Pancreas (tissue), 10 donors: Measurements from ENCODE around the gene CYP2A13. TPM values are rescaled to one million over a fixed set of nuclear protein-coding genes. Genes with fewer than 3 reads are reported as not detected.
"Not testable (repeated sequence)": the region's sequence is repeated elsewhere in the genome, so short reads cannot be mapped to it uniquely, and the experiment has no call there.

ENCODE experiments used
- ATAC-seq, 4 donors: fragments of 200-7000 bp; cut with Tn5 transposase; one replicate each; pipeline versions ENCODE4 v1.8.0 to v1.9.1; 2020; ENCODE audit warnings: mild to moderate bottlenecking in 4 of 4, moderate library complexity in 4 of 4
- DNase-seq, 6 donors: peaks; one replicate each; pipeline ENCODE4 v3.0.0-alpha.2; 2020
- FAIRE-seq: peaks from 2 replicates; lab custom pipeline; 2012; peaks lifted over from hg19 to GRCh38; lab: Jason Lieb, UNC
- H3K27ac ChIP-seq, 4 donors: fragments of 200-600 bp; sonication (generic); 1 replicate in 3 of 4; 2 replicates in 1 of 4; pipeline versions ENCODE4 v1.5.0 to v1.8.0; 2020
- H3K27me3 ChIP-seq, 4 donors: fragments of 200-600 bp; one replicate each; pipeline ENCODE4 v1.8.0; 2021
- H3K36me3 ChIP-seq, 3 donors: fragments of 200-600 bp; sonication (generic) in 1 of 3; one replicate each; pipeline versions ENCODE4 v1.5.0 to v1.8.0; 2020 to 2021
- H3K4me1 ChIP-seq, 3 donors: fragments of 200-600 bp; one replicate each; pipeline ENCODE4 v1.8.0; 2021
- H3K4me3 ChIP-seq, 4 donors: fragments of 200-600 bp; sonication (generic) in 2 of 4; one replicate each; pipeline versions ENCODE4 v1.5.0 to v1.8.0; 2020 to 2021
- H3K9me3 ChIP-seq, 4 donors: fragments of 200-600 bp; one replicate each; pipeline ENCODE4 v1.8.0; 2021
- CTCF ChIP-seq, 4 donors: fragments of 200-600 bp; sonication (generic) in 3 of 4; IDR thresholded peaks; one replicate each; pipeline versions ENCODE4 v1.5.0 to v1.8.0; 2021; ENCODE audit warnings: antibody characterized with exemption in 4 of 4
- WGBS, 2 donors: extraction: QIAGEN DNeasy Blood & Tissue Kit; methylation state at CpG; one replicate each; pipeline ENCODE4 v1.1.7; 2013; 5-methylcytosine and 5-hydroxymethylcytosine counted together
- intact Hi-C, 3 donors: fragments of 100-400 bp; cut with DNase I; formaldehyde crosslinking; loops; one replicate each; pipeline versions ENCODE4 v1.11.1 to v1.14.2; 2022
- polyA plus RNA-seq, 2 donors: library from polyadenylated mRNA; stranded (reverse); fragments of 200-250 nt; gene quantifications; one replicate each; pipeline ENCODE4 v1.2.3, GENCODE V29; 2013
- total RNA-seq, 6 donors: library from RNA; stranded (reverse); fragmentation: NEBNext Ultra II Directional in 4 of 6; extraction: Animal tissue kit (Norgen Biotek cat#: 25700) in 4 of 6; gene quantifications; one replicate each; pipeline versions ENCODE4 v1.2.1 to v1.2.4, GENCODE V29; 2021 to 2023
- donor health status: healthy with polysubstance abuse.
- donor health status: DM: no; HTN: no; CAD: no; lungs with moderate emphysema.
- donor health status: DM: no; HTN: no; CAD: no.
- donor health status: control.
- donor health status: control.
- donor health status: Bipolar disorder and iron deficiency.
- donor health status: DM: yes; HTN: yes; CAD: no.
- donor health status: DM: no; HTN: no; CAD: no.
- donor health status: DM: no; HTN: no; CAD: no.
- donor health status: DM: yes; HTN: yes; CAD: no.

The CYP2A13 gene
- total and polyA plus RNA-seq, 8 donors: not detected

GRCh38 chr19:41095703-41096102, 7.5 kb downstream of the CYP2A13 start:
- DNase-seq (no peak), FAIRE-seq (no peak), ATAC-seq (no peak)
- 52 to 56% methylated on average over 15 of the region's 15 CpGs for WGBS, 2 donors
- no peak for TF ChIP-seq CTCF (IDR thresholded peaks at IDR 0.05)
- intact Hi-C loops: no loop called here
- no peaks in the 10 kb centered on the region for H3K4me1 ChIP-seq
- H3K9me3 ChIP-seq: no peaks in the 10 kb centered on the region
- H3K36me3 ChIP-seq: no peaks in the 10 kb centered on the region
- no peak overlapping the region for H3K4me3 ChIP-seq
- H3K27me3 ChIP-seq: no peaks in the 10 kb centered on the region
- no peak overlapping the region for H3K27ac ChIP-seq

GRCh38 chr19:41096353-41096752, 8.1 kb downstream of the CYP2A13 start:
- Histone ChIP-seq H3K27me3 (no peaks in the 10 kb centered on the region), H3K4me3 (no peak overlapping the region), H3K27ac (no peak overlapping the region), H3K9me3 (no peaks in the 10 kb centered on the region), H3K4me1 (no peaks in the 10 kb centered on the region), H3K36me3 (no peaks in the 10 kb centered on the region)
- no peak for TF ChIP-seq CTCF (IDR thresholded peaks at IDR 0.05)
- intact Hi-C loops: no loop called here
- FAIRE-seq: no peak
- WGBS, 2 donors: 50 to 52% methylated on average over 7 of the region's 7 CpGs
- no peak for ATAC-seq
- DNase-seq: no peak

GRCh38 chr19:41097302-41097701, 9.1 kb downstream of the CYP2A13 start:
- intact Hi-C loops: no loop called here
- Histone ChIP-seq H3K36me3 (no peaks in the 10 kb centered on the region), H3K27ac (no peak overlapping the region), H3K9me3 (no peaks in the 10 kb centered on the region), H3K4me3 (no peak overlapping the region), H3K4me1 (no peaks in the 10 kb centered on the region), H3K27me3 (no peaks in the 10 kb centered on the region)
- no peak for TF ChIP-seq CTCF (IDR thresholded peaks at IDR 0.05)
- FAIRE-seq (no peak), DNase-seq (no peak), ATAC-seq (no peak)
- 44 to 46% methylated on average over 2 of the region's 2 CpGs for WGBS, 2 donors

- Histone ChIP-seq H3K9me3 (no peaks in the 10 kb centered on the region), H3K4me1 (no peaks in the 10 kb centered on the region), H3K27ac (no peak overlapping the region), H3K36me3 (no peaks in the 10 kb centered on the region), H3K4me3 (no peak overlapping the region), H3K27me3 (no peaks in the 10 kb centered on the region)
- intact Hi-C loops: no loop called here
- no peak for TF ChIP-seq CTCF (IDR thresholded peaks at IDR 0.05)
- FAIRE-seq (no peak), DNase-seq (no peak), ATAC-seq (no peak)
- 39 to 46% methylated on average over 5 of the region's 5 CpGs for WGBS, 2 donors
Measured at GRCh38 chr19:41098762-41099161, 10.5 kb downstream of the CYP2A13 start.

GRCh38 chr19:41102210-41102609, 14.0 kb downstream of the CYP2A13 start:
- ATAC-seq, intact Hi-C loops, H3K27ac ChIP-seq, H3K36me3 ChIP-seq, DNase-seq, H3K27me3 ChIP-seq, FAIRE-seq, H3K4me3 ChIP-seq, H3K4me1 ChIP-seq, H3K9me3 ChIP-seq: not testable (repeated sequence)
- WGBS, 2 donors: 66 to 78% methylated on average over 1 of the region's 1 CpG
